AG04449 (cell line): ENCODE results near the gene DCAF15.
"Not testable (repeated sequence)": the region's sequence is repeated elsewhere in the genome, so short reads cannot be mapped to it uniquely, and the experiment has no call there.

Experiments
- CTCF ChIA-PET: fragments of 350-600 bp; formaldehyde crosslinking; extraction: SDS; loops from one replicate; lab custom pipeline; 2021; ENCODE audit warnings: antibody characterized with exemption; lab: Yijun Ruan, JAX
- POLR2A ChIA-PET: fragments of 400-600, 350-600 bp; formaldehyde crosslinking; extraction: SDS; loops from one replicate; lab custom pipeline; 2020; ENCODE audit warnings: antibody characterized with exemption, inconsistent platforms; lab: Yijun Ruan, JAX
- DNase-seq: peaks from one replicate; pipeline ENCODE4 v3.0.0-alpha.2; 2010; ENCODE audit warnings: low read depth, low spot score
- H3K4me3 ChIP-seq: 2 replicates; pipeline ENCODE4 v1.5.1; 2011; ENCODE audit warnings: low read depth, mild to moderate bottlenecking, control low read depth, low read length
- CTCF ChIP-seq: IDR thresholded peaks from one replicate; pipeline ENCODE4 v1.5.1; 2011; ENCODE audit warnings: mild to moderate bottlenecking, moderate library complexity, low read length, control low read depth, inconsistent platforms; ENCODE audit not compliant: insufficient read depth; ENCODE audit errors: missing control alignments

Gene DCAF15

DNA sequence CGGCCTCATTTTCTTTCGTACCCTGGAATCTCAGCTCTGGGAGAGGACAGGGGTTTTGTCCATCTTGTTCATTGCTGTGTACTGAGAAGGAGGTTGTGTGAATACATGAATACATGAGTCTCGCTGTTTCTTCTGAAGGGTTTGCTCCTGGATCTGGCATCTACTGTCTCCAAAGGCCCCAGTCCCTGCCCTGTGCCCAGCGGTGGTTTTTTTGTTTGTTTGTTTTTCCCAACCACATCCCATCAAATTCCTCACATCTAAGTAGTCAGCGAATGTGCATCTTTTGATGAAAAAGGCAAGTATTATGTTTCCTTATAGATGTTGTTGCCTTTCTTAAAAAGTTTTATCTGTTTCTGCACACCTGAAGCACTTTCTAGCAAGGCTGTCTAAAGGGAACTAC, 12.5 kb downstream of the DCAF15 start:
- H3K4me3 ChIP-seq: no peak overlapping the region
- ChIA-PET POLR2A (no interaction called here), CTCF (no interaction called here)
- TF ChIP-seq CTCF: no peak
- DNase-seq: peak; percentile 9

DNA sequence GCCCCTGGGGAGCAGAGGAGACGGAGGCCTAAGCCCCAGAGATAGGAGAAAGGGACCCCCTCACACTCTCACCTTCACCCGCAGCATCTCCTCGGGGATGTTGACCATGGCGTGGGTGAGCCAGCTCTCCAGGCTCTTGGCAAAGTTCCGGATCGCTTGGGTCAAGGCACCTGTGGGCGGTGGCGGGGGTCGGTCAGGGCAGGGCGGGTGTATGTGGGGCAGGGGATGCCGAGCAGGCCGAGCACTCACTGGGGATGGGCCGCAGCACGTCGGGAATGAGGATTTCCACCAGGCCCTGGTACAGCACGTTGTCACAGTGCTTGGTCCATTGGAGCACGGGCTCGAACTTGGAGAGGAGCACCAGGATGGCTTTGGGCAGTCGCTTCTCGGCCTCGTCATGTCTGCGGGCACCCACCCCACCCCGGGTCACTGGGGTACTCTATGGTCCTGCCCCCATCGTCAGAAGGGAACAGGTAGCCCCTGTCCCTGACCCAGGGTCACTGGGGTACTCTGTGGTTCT, 13.1 kb downstream of the DCAF15 start:
- CTCF ChIA-PET: no interaction called here
- POLR2A ChIA-PET: no interaction called here
- DNase-seq: no peak
- no peak for TF ChIP-seq CTCF
- no peak overlapping the region for H3K4me3 ChIP-seq

DNA sequence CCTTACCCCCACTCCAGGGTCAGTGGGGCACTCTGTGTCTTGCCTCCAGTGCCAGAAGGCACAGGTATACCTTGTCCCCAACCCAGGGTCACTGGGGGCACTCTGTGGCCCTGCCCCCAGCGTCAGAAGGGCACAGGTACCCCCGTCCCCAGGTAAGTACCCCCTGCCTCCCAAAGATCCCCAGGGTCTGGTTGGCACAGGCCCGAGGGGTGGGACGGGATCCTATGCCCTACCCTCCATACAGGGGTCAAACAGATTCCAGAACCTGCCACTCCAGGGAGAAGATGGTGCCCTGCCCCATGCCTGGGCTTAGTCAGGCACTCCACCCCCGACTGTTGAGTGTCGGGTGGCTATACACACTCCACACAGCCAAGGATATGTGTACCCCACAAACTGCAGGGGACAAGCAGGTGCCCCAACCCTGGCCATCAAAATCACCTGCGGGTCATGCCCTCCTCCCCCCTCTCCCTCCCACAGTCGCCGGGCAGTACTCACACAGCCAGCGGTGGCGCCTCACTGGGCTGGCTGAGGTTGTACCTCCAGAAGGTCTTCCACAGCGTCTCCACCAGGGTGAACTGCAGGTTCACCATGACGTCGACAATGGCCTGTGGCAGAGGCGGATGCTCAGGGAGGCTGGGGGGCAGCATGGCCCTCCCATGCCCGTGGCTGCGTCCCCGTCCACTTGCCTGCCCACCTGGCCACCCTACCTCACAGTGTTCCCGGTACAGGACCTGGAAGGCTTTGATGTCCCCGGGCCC, 13.8 kb downstream of the DCAF15 start:
- ChIA-PET CTCF (no interaction called here), POLR2A (no interaction called here)
- H3K4me3 ChIP-seq: no peak overlapping the region
- DNase-seq: no peak
- TF ChIP-seq CTCF: no peak

DNA sequence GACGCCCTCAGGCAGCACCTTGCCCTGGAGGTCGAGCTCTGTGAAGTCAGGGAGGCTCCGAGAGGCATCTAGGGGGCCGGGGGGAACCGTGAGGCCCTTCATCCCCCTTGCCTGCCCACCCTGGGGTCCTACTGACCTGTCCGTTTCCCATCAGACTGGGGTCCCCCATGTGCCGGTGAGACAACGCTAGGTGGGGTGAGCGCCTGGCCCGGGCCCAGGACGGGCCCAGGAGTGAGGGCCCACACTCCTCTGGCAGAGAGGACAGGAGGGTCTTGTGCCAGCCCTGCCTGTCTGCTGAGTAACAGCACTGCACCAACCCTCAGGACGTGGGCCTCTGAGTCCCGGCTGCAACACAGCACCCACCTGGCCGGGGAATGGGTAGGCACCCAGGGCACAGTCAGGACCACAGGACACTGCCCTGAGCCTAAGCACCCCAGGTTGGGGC, 14.4 kb downstream of the DCAF15 start:
- no peak for DNase-seq
- no peak overlapping the region for H3K4me3 ChIP-seq
- CTCF ChIA-PET: no interaction called here
- no peak for TF ChIP-seq CTCF
- POLR2A ChIA-PET: no interaction called here

DNA sequence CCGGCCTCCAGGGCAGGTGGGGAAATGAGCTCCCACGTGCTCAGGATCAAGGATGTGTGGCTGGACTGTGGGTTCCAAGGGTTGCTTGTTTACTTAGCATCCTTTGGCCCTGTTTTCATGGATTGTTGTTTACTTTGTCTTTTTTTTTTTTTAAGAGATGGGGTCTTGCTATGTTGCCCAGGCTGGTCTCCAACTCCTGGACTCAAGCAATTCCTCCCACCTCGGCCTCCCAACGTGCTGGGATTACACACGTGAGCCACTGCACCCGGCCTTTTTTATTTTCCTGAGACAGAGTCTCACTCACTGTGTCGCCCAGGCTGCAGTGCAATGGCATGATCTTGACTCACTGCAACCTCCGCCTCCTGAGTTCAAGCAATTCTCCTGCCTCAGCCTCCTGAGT, 14.9 kb downstream of the DCAF15 start:
- CTCF ChIA-PET, H3K4me3 ChIP-seq, DNase-seq, POLR2A ChIA-PET: not testable (repeated sequence)

GRCh38 chr19:13968383-13968935, 16.1 kb downstream of the DCAF15 start:
- ChIA-PET POLR2A (no interaction called here), CTCF (no interaction called here)
- no peak for TF ChIP-seq CTCF

GRCh38 chr19:13968999-13969398, 16.7 kb downstream of the DCAF15 start:
- no peak for DNase-seq
- no peak for TF ChIP-seq CTCF
- ChIA-PET CTCF (no interaction called here), POLR2A (no interaction called here)
- H3K4me3 ChIP-seq: no peak overlapping the region

More at GRCh38 chr19:13968383-13968935, 16.1 kb downstream of the DCAF15 start:
- no peak for DNase-seq
- no peak overlapping the region for H3K4me3 ChIP-seq
